Epithelial cell of proximal tubule (primary cell): ENCODE measurements around the gene DISP2. TPM values are rescaled to one million over a fixed set of nuclear protein-coding genes. Genes with fewer than 3 reads are reported as not detected.

Source experiments
- DNase-seq: peaks from one replicate; pipeline ENCODE4 v3.0.0-alpha.2; 2011; ENCODE audit warnings: low read depth
- H3K4me3 ChIP-seq: 2 replicates; pipeline ENCODE4 v1.5.1; 2011; ENCODE audit warnings: low read depth, mild to moderate bottlenecking, low read length
- CTCF ChIP-seq: conservative IDR thresholded peaks from 2 replicates; pipeline ENCODE4 v1.5.1; 2012; ENCODE audit warnings: low read depth, mild to moderate bottlenecking, low read length
- total RNA-seq: library from RNA; depleted of rRNA; stranded (reverse); fragments of >200 nt; gene quantifications from 2 replicates; pipeline ENCODE4 v1.2.3, GENCODE V29; 2015

Gene DISP2
- total RNA-seq, 1 donor from 2014 or later, result 0.40 TPM

- H3K4me3 ChIP-seq, result no peak overlapping the region
- TF ChIP-seq CTCF, result no peak
- DNase-seq, result no peak
Observed at GRCh38 chr15:40392986-40393948, 35.2 kb downstream of the DISP2 start.

- DNase-seq, result no peak
- TF ChIP-seq CTCF, result no peak
- H3K4me3 ChIP-seq, result no peak overlapping the region
Observed at GRCh38 chr15:40397688-40398412, 39.8 kb downstream of the DISP2 start.

GRCh38 chr15:40398413-40398873, 40.4 kb downstream of the DISP2 start:
- no peak overlapping the region for H3K4me3 ChIP-seq
- DNase-seq, result no peak
- TF ChIP-seq CTCF, result no peak

GRCh38 chr15:40399370-40399769, 41.4 kb downstream of the DISP2 start:
- TF ChIP-seq CTCF, result no peak
- DNase-seq, result no peak
- no peak overlapping the region for H3K4me3 ChIP-seq

GRCh38 chr15:40405501-40406381, 47.7 kb downstream of the DISP2 start, which contains the start of gene IVD:
TSS of gene IVD (plus strand) at chr15:40405795. CDS start at chr15:40405828, 33 bp downstream.
- peak within 1 kb of the TSS; percentile 99 for H3K4me3 ChIP-seq

More at GRCh38 chr15:40405501-40406381, 47.7 kb downstream of the DISP2 start, which contains the start of gene IVD:
- TF ChIP-seq CTCF, result no peak
- peak; percentile 46 for DNase-seq
